IgD-negative memory B cell (primary cell): ENCODE results near the gene CXCL9. TPM values are rescaled to one million over a fixed set of nuclear protein-coding genes. Genes with fewer than 3 reads are reported as not detected.

Experiments used
- H3K27ac Mint-ChIP-seq, 3 donors: one replicate each; pipeline ENCODE4 v1.8.0; 2020 to 2022; ENCODE audit warnings: mild to moderate bottlenecking in 3 of 3, mixed read lengths in 3 of 3, moderate library complexity in 1 of 3
- H3K27me3 Mint-ChIP-seq: one replicate; pipeline ENCODE4 v1.8.0; 2021; ENCODE audit warnings: mixed read lengths
- H3K36me3 Mint-ChIP-seq: one replicate; pipeline ENCODE4 v1.8.0; 2020; ENCODE audit warnings: mild to moderate bottlenecking, mixed read lengths
- H3K4me1 Mint-ChIP-seq, 3 donors: one replicate each; pipeline ENCODE4 v1.8.0; 2020 to 2022; ENCODE audit warnings: mixed read lengths in 3 of 3, mild to moderate bottlenecking in 1 of 3
- H3K4me3 Mint-ChIP-seq, 4 donors: one replicate each; pipeline ENCODE4 v1.8.0; 2020 to 2022; ENCODE audit warnings: mild to moderate bottlenecking in 4 of 4, mixed read lengths in 4 of 4, moderate library complexity in 3 of 4
- H3K9me3 Mint-ChIP-seq, 3 donors: one replicate each; pipeline ENCODE4 v1.8.0; 2020 to 2021; ENCODE audit warnings: mixed read lengths in 3 of 3, mild to moderate bottlenecking in 1 of 3
- polyA plus RNA-seq: library from polyadenylated mRNA; unstranded; fragments of 300-500 nt; fragmentation: Illumina TruSeq; gene quantifications from one replicate; pipeline ENCODE4 v1.2.3, GENCODE V29; 2021

Gene CXCL9
- polyA plus RNA-seq, 1 donor from 2014 or later, result not detected

DNA sequence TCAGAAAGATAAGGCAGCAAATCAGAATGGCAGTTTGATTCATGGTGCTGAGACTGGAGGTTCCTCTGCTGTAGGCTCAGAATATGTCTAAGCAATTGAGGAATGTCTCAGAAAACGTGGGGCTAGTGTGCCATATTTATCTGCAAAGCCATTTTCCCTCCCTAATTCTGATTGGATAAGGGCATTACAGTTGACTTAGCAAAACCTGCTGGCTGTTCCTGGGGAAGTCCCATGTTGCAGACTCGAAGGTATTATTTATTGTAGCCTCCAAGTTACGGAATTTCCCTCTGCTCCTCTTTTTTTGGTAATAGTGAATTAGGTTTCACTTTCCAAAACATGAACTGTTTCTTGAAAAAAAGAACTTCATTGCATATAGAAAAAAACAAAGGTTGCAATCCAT is 16.1 kb upstream of the CXCL9 start, which contains the start of gene CXCL10:
CXCL10 (minus strand) TSS at position 109 of the 400 bp plus-strand sequence; CDS start at position 43, 66 bp downstream.
- H3K27me3 Mint-ChIP-seq, result no peaks in the 10 kb centered on the region
- H3K27ac Mint-ChIP-seq, result no peak within 1 kb of the TSS
- H3K4me1 Mint-ChIP-seq, result peaks cover 17 to 38% (median 25%) of the 10 kb centered on the region in 3 donors
- peaks cover 0 to 2% (median 0%) of the 10 kb centered on the region in 3 donors for H3K9me3 Mint-ChIP-seq
- no peaks in the 10 kb centered on the region for H3K36me3 Mint-ChIP-seq
- peak within 1 kb of the TSS in 2 of 4 donors; percentile 53 to 55 for H3K4me3 Mint-ChIP-seq

DNA sequence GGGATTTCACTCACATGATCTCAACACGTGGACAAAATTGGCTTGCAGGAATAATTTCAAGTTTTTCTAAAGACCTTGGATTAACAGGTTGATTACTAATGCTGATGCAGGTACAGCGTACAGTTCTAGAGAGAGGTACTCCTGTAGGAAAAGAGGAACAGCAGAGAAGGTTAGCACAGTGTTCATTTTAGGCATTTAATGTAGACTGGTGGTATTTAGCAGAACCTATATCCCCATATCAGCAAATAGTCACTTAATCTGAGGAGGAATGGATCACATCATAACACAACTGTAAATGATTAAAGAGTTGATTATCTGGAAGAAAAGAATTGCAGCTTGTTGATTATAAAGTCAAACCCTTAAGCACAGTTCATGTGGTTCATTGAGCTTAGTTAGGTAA is 15.4 kb upstream of the CXCL9 start:
- Mint-ChIP-seq H3K4me3 (no peak overlapping the region), H3K27me3 (no peaks in the 10 kb centered on the region), H3K36me3 (no peaks in the 10 kb centered on the region), H3K27ac (no peak overlapping the region), H3K9me3 (peaks cover 0 to 2% (median 0%) of the 10 kb centered on the region in 3 donors), H3K4me1 (peaks cover 13 to 34% (median 22%) of the 10 kb centered on the region in 3 donors)

DNA sequence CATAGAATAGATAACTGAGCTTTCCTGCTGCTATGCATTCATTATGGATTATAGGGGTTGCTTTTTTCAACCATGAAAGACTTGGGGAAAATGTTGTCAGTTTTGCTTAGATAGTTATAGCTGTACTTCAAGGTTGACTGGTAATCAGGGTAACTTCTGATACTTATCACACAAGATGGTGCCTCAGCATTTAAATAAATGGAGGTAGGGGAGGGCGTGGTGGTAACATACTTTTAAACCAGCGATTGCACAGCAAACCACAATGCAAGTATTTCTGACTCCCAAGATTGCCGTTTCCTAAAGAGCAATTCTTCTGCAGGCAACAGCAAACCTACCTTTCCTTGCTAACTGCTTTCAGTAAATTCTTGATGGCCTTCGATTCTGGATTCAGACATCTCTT is 14.7 kb upstream of the CXCL9 start:
- Mint-ChIP-seq H3K27ac (no peak overlapping the region), H3K27me3 (no peaks in the 10 kb centered on the region), H3K4me3 (peak overlapping the region in 1 of 4 donors; percentile 20), H3K36me3 (no peaks in the 10 kb centered on the region), H3K9me3 (peaks cover 0 to 2% (median 0%) of the 10 kb centered on the region in 3 donors), H3K4me1 (peaks cover 13 to 34% (median 22%) of the 10 kb centered on the region in 3 donors)

DNA sequence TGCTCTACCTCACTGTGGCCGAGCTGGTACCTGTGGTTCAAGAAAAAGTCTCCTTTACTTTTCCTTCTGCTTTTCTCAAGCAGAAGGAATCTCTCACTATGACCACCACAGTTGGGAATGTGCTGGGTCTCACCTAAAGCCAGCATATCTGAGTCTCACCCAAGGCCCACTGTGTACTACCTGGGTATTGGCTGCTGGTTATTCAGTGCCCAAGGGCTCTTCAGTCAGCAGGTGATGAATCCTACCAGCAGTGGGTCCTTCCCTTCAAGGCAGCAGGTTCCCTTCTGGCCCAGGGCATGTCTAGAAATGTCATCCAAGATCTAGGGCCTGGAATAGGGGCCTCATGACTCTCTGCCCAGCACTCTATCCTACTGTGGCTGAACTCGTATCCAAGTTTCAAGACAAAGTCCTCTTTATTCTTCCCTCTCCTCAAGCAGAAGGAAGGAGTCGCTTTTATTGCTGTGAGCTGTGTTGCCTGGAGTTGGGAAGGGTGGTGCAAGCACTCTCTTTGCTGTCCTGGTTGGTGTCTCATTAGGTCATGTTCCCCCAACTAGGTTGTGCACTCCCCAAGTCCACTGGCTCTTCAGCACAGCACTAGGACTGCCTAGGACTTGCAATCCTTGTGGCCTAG is 9.9 kb upstream of the CXCL9 start:
- Mint-ChIP-seq H3K9me3 (peaks cover 0 to 2% (median 0%) of the 10 kb centered on the region in 3 donors), H3K27me3 (peaks cover 1% of the 10 kb centered on the region), H3K27ac (no peak overlapping the region), H3K4me1 (peaks cover 15 to 36% (median 21%) of the 10 kb centered on the region in 3 donors), H3K4me3 (no peak overlapping the region), H3K36me3 (no peaks in the 10 kb centered on the region)

DNA sequence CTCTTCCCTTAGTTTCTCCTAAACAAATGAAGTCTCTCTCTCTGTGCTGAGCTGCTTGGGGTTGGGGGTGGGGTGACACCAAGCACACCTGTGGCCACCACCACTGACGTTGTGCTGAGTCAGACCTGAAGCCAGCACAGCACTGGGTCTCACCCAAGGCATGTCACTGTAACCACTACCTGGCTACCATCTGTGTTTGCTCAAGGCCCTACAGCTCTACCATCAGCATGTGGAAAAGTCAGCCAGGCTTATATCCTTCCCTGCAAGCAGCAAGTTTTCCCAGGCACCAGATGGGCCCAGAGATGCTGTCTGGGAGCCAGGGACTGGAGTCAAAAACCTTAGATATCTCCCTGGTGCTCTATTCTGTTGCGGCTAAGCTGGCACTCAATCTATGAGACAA is 9.1 kb upstream of the CXCL9 start:
- Mint-ChIP-seq H3K4me3 (no peak overlapping the region), H3K36me3 (no peaks in the 10 kb centered on the region), H3K27me3 (peaks cover 1% of the 10 kb centered on the region), H3K27ac (no peak overlapping the region), H3K4me1 (peaks cover 15 to 34% (median 23%) of the 10 kb centered on the region in 3 donors), H3K9me3 (peaks cover 0 to 2% (median 0%) of the 10 kb centered on the region in 3 donors)

DNA sequence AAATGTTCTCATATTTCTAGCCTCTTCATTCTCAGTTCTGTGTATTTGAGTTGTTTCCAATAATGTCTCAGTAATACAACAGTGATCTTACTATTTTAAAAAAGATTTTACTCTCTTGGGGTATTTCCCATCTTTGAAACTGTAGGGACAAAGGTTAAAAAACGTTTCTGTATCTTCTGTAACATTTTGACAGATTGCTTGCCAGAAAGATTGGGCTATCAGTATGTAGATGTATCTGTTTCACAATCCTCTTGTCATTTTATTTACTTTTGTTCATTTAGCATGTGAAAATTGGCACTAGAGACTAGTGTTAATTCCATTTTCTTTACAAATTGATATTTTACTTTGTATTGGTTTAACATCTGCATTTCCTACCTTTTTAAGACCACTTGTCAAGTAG is 6.2 kb upstream of the CXCL9 start:
- peak overlapping the region in 1 of 4 donors; percentile 23 for H3K4me3 Mint-ChIP-seq
- H3K4me1 Mint-ChIP-seq, result peaks cover 15 to 28% (median 23%) of the 10 kb centered on the region in 3 donors
- peaks cover 1% of the 10 kb centered on the region for H3K27me3 Mint-ChIP-seq
- H3K27ac Mint-ChIP-seq, result no peak overlapping the region
- no peaks in the 10 kb centered on the region for H3K9me3 Mint-ChIP-seq
- H3K36me3 Mint-ChIP-seq, result peaks cover 2% of the 10 kb centered on the region

DNA sequence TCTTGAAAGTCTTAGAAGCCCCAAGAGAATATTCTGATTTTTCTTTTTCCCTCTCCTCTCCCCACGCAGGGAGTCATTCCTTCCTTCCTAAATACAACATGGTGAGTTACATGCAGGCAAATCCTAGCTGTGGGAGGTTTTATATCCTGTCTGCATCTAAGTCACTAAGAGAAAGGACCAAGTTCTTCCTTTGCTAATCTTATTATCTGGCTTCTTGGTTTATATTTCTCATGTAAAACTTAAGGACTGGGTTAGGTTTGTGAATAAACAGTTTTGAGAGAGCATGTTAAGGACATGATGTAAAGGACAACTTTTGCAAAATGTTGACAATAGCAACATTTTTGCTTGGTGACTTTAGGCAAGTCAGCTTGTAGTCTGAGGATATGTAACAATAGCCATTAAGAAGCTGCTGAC is 5.1 kb upstream of the CXCL9 start:
- H3K27ac Mint-ChIP-seq, result peak overlapping the region in 1 of 3 donors; percentile 5
- H3K27me3 Mint-ChIP-seq, result peaks cover 1% of the 10 kb centered on the region
- H3K36me3 Mint-ChIP-seq, result peaks cover 2% of the 10 kb centered on the region
- peaks cover 15 to 28% (median 26%) of the 10 kb centered on the region in 3 donors for H3K4me1 Mint-ChIP-seq
- H3K9me3 Mint-ChIP-seq, result no peaks in the 10 kb centered on the region
- peak overlapping the region; percentile 57 to 86 (median 74) for H3K4me3 Mint-ChIP-seq

DNA sequence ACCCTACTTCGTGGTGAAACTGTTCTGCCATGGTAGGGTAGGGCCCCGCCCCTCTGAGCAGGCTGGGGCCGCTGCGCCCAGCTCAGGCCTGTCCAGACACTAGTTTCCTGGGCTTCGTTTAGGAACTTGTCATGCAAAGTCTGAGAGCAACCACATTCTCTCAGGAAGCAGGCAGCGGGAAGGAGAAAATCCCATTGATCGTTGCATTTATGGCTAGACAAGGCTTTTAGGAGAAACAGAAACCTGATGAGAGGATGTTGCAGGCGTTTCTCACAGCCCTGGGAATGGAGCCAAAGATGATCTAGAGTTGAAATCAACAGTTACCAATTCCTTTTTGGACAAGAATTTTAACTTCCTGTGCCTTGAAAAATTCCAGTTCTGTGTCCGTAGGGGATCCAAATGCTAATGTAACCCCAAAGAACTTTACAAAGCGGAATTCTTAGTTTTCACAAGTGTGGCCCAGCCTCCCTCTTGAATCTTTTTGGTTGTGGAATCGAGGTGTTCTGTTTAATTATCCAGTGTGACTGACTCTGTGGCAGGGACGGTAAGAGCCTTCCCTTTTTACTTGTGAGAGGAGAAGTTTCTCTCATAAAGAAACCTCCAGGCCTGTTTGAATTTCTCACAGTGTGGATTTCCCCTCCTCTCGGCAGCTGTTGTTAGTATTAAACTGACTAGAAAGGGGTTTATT is 4.5 kb upstream of the CXCL9 start:
- Mint-ChIP-seq H3K4me3 (peak overlapping the region; percentile 57 to 86 (median 74)), H3K27me3 (peaks cover 1% of the 10 kb centered on the region), H3K27ac (peak overlapping the region in 2 of 3 donors; percentile 5), H3K36me3 (peaks cover 2% of the 10 kb centered on the region), H3K4me1 (peaks cover 15 to 28% (median 26%) of the 10 kb centered on the region in 3 donors), H3K9me3 (no peaks in the 10 kb centered on the region)

DNA sequence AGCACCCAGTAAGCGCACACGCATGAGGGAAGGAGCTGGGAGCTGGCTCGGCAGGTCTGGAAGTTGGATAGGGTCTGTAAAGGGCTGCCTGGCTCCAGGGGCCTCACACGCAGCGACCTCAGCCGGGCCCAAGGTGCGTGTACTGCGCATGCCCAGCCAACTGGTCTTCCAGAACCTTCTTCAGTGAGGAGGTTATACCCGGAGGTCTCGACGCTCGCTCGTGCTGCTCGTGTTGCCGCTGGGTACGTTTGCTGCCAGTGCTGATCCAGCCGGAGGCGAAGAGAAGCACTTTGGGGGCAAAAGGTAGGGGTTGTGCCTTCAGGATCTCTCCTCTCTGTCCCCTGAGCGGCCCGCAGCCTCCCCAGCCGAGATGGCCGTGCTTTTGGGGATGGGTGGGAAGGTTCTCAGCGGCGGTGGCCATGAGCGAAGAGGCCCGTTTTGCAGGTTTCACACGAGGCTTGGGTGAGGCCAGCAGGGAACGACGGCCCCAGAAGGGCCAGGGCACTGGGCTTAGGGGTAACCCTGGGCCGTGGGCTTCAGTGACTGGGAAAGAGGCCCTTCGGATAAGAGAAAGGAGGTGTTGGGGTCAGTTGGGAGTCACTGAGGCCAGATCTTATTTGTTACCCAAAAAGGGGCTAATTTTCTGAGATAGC is 3.8 kb upstream of the CXCL9 start:
- peak overlapping the region in 2 of 4 donors; percentile 67 to 79 for H3K4me3 Mint-ChIP-seq
- H3K27ac Mint-ChIP-seq, result no peak overlapping the region
- peaks cover 2% of the 10 kb centered on the region for H3K36me3 Mint-ChIP-seq
- H3K9me3 Mint-ChIP-seq, result no peaks in the 10 kb centered on the region
- H3K27me3 Mint-ChIP-seq, result peaks cover 1% of the 10 kb centered on the region
- H3K4me1 Mint-ChIP-seq, result peaks cover 15 to 28% (median 24%) of the 10 kb centered on the region in 3 donors

DNA sequence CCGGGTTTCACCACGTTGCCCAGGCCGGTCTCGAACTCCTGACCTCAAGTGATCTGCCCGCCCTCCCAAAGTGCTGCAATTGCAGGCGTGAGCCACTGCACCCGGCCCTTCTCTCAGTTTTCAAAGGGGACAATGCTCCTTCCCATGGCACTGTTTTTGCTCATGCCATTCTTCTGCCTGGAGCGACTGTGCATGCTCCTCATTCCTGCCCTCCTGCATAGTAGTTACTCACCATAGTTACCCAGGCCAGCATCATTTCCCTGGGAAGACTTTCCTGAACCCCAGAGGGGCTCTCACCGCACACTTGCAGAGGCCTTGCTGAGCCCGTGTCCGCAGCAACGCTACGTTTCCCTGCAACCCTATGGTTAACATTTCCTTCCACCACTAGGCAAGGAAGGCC is 3.3 kb upstream of the CXCL9 start:
- H3K4me1 Mint-ChIP-seq, result peaks cover 12 to 28% (median 24%) of the 10 kb centered on the region in 3 donors
- no peaks in the 10 kb centered on the region for H3K9me3 Mint-ChIP-seq
- H3K36me3 Mint-ChIP-seq, result peaks cover 2% of the 10 kb centered on the region
- peak overlapping the region in 1 of 4 donors; percentile 10 for H3K4me3 Mint-ChIP-seq
- peaks cover 1% of the 10 kb centered on the region for H3K27me3 Mint-ChIP-seq
- no peak overlapping the region for H3K27ac Mint-ChIP-seq

DNA sequence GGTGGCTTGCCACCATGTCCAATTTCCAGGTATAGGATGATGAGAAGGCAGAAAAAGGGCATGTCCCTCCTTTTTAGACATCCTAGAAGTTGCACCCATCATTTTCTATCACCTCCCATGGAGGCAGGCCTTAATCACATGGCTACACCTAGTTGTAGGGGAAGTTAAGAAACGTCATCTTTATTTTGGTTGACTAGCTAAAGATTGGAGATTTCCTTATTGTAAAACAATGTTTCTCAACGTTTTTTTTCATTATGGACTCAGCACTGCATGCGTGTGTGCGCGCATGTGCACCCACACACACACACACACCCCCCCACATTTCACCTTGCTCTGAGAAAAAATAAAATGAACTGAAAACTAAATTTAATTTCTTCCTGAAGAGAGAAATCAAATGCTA is 2.0 kb upstream of the CXCL9 start:
- Mint-ChIP-seq H3K4me1 (peaks cover 12 to 23% (median 17%) of the 10 kb centered on the region in 3 donors), H3K27me3 (no peaks in the 10 kb centered on the region), H3K36me3 (peaks cover 2% of the 10 kb centered on the region), H3K27ac (no peak overlapping the region), H3K4me3 (no peak overlapping the region), H3K9me3 (no peaks in the 10 kb centered on the region)

DNA sequence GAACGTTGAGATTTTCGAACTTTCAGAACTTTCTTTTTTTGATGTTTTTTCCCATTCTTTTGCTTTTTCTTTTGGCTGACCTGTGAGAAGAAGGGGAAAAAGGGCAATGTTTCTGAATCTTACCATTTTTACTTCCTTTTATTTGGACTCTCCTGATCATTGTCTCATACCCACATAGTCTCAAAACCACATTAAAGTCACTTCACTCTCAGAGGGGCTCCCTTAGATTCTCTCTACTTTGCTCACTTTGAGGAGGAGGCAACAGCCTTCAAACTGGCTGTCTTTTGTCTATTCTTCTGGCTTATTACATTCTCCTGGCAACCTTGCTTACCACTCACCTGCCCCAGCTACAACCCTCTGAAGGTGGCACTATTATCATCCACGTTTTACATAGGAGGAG is 3.7 kb downstream of the CXCL9 start:
- H3K27me3 Mint-ChIP-seq, result no peaks in the 10 kb centered on the region
- H3K27ac Mint-ChIP-seq, result peak overlapping the region in 1 of 3 donors; percentile 57
- H3K4me1 Mint-ChIP-seq, result peaks cover 0 to 2% (median 0%) of the 10 kb centered on the region in 3 donors

DNA sequence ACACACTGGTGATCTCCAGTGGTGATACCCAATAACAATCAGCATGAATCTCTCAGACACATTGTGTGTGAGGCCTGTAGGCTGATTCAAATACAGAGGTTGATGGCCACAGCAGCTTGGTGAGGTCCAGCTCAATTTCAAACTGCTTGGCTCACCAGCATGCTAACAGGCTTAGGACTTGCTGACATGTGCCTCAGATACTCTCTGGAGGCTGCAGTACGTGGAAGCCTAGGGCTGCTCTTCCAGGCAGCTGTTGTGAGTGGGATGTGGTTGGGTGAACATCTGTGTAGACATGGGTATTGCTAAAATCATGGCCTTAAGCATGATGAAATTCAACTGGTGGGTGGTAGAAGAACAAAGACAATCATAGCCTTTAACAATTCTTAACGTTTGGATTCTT is 4.3 kb downstream of the CXCL9 start:
- no peak overlapping the region for H3K4me3 Mint-ChIP-seq
- H3K27me3 Mint-ChIP-seq, result no peaks in the 10 kb centered on the region
- H3K27ac Mint-ChIP-seq, result no peak overlapping the region
- no peaks in the 10 kb centered on the region for H3K36me3 Mint-ChIP-seq
- H3K4me1 Mint-ChIP-seq, result no peaks in the 10 kb centered on the region
- no peaks in the 10 kb centered on the region for H3K9me3 Mint-ChIP-seq

More for the DNA sequence above, 3.7 kb downstream of the CXCL9 start:
- Mint-ChIP-seq H3K9me3 (no peaks in the 10 kb centered on the region), H3K4me3 (no peak overlapping the region), H3K36me3 (no peaks in the 10 kb centered on the region)

DNA sequence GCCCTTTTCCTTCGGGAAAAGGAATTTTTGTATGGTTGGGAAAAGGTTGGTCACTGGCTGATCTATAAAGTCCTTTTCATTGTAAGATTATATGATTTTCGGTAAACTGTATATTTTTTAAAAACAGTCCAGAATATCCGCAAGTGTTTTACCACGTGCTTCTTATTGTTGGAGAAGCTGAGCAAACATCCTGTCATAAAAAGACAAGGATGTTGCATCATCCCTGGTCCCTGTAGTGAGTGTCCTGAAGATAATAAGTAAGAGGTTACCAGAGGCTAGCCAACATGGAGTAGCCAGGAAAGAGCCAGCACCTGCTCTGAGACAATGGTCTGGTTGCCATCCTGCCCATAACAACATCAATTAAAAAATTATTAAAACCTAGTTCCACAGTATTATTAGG is 5.1 kb downstream of the CXCL9 start:
- Mint-ChIP-seq H3K4me1 (no peaks in the 10 kb centered on the region), H3K27me3 (no peaks in the 10 kb centered on the region), H3K36me3 (no peaks in the 10 kb centered on the region), H3K9me3 (no peaks in the 10 kb centered on the region), H3K4me3 (no peak overlapping the region), H3K27ac (no peak overlapping the region)

DNA sequence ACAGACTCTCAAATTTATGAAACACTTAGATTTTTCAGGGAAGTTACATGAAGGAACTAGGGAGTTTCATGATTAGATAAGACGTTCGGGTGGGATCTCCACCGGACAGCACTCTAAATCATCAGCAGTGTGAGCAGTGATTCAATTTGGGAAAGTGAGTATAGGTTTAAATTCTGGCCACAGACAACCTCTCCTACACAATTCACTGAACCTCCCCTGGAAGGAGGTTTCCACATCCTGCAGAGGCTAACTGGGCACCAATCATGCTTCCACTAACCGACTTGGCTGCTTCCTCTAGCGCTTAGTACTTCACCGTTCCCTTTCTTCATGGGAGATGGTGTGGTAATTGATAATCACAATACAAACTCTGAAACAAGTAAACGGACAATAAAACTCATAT is 5.6 kb downstream of the CXCL9 start:
- Mint-ChIP-seq H3K27ac (no peak overlapping the region), H3K9me3 (no peaks in the 10 kb centered on the region), H3K27me3 (no peaks in the 10 kb centered on the region), H3K36me3 (no peaks in the 10 kb centered on the region), H3K4me1 (no peaks in the 10 kb centered on the region), H3K4me3 (no peak overlapping the region)
